Cortex of kidney (tissue), 1 donor: ENCODE results near the gene EHF.

ENCODE experiments used
- DNase-seq: peaks from one replicate; lab custom pipeline; 2025; lab: John Stamatoyannopoulos, UW

EHF gene

DNA sequence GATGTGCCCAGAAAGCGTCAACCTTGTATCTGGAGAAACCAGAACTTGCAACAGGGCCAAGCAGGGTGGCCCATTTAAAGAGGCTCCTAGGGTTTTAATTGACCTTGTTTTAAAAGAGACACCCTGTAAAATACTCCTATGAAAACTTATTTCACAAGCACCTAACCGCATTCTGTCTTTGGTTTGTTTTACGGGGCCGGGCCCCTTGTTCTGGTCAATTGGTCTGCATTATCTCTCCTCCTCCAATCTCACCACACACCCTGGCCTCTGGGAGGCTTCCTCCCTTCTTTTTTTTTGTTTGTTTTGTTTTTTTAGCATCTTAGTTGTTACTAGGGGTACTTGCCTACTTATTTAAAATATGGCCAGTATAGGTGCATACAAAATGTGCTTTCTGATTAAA is 4.7 kb downstream of the EHF start:
- no peak for DNase-seq

DNA sequence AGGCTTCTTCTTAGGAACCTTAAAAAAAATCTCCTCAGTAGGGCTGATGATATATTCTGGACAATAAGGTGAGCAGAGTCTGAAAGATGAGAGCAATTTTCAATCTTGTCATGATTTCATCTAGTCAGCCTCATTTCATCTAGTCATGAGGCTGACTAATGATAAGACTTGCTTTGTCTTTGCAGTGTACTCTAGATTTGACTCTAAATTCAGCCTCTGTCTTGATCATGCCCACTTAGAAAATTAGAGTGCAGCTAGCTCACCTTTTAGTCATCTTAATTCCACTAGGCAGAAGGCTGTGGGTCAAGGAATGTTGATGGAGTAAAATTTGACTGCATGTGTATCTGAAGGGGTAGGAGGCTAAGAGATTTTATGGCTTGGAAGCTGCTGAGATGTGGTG is 5.5 kb downstream of the EHF start:
- DNase-seq, result no peak

DNA sequence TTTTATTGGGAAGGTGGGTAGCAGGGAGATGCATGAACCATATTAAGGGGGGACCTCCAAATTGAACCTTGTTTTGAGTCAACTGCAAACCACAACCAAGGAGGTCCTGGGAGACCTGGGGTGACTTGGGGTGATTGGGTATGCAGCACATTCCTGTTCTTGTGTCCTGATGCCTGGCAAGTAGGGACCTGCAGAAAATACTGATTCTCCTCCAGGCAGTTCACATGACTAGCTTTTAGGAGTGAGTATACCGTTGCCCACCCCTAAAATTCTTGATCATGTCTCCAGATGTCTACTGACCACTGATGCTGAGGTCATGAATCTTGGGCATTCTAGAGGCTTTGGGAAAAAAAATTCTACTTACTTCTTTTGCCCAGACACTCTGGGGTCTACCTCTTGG is 6.3 kb downstream of the EHF start:
- DNase-seq, result no peak

DNA sequence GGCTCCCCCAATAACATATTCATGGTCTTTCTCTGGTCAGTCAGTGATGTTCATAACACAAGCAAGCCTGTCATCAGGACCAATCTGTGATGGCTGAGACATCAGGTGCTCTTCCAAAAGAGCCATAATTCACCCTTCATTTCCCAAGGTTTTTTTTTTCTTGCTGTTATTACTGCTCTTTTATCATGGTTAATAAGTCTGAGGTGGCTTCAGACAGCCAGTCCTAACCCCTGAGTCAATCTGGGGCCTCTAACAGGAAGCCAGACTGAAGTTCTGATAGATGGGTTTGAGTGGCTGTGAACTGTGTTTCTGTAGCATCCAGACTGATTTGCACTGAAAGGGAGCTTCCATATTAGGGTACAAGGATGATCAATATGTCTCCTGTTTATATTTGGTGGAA is 8.8 kb downstream of the EHF start:
- DNase-seq, result no peak

DNA sequence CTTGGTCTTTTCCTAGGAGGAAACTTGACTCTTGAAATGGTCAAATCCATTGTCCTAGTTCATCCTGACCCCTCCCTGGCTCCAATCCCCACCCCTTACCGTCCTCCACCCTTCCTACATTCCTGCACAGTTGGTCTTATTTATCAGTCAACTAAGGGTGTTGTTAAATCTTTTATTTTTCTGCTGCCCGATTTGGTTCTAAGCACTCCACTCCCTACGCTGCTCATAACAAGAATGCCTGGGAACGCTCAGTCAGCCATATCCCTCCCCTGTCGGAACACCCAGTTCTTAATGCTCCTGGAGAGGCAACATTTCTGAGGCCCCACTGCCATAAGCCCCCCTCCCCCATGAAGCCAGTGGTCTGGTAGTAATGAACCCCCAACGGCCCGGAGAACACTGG is 9.7 kb downstream of the EHF start:
- DNase-seq, result no peak

DNA sequence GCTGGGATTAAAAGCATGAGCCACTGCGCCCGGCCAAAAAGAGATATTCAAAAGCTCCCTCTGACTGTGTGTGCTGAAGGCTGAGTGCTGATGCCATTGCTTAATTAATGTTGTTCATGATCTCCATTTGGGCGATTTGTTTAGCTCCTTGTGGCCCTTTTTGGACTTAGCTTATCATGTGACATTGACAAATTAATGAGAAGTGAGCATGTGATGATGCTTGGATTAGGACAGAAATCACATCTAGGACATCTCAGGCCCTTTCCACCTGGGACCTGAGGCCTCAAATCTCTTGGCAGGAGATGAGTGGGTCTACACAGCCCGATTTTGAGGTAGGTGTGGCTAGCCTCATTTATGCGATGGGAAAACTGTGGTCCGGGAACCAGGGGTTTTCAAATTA is 10.4 kb downstream of the EHF start:
- no peak for DNase-seq

DNA sequence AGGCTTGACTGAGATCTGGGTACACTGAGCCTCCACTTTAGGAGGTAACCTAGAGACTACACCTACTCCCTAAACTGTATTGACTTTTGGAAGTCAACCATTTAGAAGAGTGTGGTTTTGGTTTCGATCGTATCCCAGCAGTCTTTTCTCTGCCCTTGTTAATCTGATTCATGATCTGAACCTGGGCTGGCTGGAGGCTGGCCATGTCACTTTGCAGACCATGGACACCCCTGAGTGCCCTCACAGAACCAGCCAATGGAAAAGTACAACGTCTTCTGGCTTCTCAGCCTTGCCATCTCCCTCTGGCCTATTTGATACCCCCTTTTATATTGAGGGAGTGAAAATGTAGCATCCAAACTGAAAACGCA is 10.8 kb downstream of the EHF start:
- no peak for DNase-seq

DNA sequence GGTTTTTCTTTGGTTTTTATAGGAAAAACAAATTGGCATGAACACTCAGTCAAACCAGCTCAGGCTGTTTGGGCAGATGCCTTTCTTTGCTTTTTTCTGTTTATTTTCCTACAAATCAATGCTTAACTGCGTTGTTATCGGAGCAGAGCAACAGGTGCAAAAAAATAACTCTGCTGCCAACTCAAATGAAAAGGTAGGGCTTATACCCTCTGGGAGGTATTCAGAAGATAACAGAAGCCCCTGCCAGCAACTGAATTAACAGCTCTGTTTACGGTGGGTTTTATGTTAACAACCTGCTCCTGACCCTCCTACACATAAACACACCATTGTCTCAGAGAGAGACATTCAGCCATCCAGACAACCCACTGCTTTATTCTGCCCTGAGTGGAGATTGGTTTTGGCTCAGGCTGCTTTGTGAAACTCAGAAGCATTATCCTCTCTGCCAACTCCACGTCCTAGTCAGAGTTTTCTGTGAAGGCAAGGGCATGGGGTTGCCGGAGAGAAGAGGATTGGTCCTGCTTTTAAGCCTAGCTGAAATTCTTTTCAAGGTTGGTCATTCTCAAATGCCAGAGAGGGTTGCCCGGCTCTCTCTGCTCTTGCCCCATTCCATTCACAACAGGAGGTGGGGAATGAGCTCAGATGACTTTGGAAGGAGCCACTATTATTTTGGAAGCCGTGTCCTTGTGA is 11.4 kb downstream of the EHF start:
- DNase-seq, result no peak

DNA sequence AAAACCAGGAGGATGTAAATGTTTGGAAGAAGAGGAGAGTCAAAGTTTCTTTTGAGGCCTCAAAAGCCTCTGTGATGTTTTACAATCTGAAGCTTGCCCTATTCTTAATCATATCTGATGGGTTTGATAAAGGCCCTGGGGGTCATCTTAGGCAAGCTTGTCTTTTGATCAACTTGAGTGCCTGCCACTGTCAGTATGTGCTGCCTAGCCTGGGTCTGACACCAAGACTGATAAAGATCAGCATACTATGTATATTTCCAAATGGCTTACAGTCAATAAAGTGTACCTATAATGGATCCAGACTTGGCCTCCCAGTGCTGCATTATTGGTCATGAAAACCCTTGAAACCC is 12.7 kb downstream of the EHF start:
- DNase-seq, result no peak

DNA sequence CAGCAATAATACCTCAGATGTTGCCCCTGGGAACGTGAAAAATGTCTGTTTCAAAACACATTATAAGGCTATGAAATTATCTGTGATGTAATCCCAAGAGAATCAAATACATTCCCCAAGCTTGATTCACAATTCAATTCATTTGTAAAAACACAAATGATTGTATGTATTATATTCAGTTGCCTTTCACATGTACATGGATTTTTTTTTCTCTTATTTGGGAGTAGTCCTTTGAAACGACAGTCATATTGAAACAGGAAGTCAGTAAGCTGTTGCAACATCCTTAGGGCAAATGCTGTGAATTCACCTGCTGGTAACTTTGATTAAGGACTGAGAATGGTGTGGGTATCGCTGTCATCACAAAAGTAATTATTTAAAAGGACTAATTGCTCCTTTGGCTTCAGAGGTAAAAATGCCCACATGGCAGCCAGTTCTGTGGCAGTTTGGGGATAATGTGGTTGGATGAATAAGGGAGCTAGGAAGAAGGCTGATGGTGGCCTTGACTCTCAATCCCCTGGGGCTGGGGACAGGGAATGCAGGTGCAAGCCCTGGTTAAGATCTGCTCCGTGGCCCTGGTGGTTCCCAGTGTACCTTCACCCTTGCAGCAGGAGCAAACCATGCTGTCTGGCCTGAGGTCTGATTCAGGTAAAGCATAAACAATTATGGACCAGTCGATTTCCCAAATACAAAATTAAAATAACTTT is 13.2 kb downstream of the EHF start:
- DNase-seq, result no peak

DNA sequence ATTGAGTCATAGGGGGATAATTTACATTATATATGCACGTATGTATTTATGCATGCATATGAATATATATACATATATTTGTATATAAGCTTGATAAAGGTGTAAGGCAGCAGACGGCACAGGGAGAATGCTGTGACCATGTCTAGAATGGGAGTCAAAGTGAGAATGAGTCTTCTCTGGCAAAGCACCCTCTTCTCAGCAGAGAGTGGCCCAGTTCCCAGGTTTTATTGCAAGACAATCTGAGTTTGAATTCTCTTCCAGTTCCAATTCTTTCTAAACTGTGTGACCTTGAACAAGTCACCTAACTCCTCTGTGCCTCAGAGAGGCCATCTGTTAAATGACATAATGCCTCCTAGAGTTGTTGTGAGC is 13.8 kb downstream of the EHF start:
- DNase-seq, result no peak

DNA sequence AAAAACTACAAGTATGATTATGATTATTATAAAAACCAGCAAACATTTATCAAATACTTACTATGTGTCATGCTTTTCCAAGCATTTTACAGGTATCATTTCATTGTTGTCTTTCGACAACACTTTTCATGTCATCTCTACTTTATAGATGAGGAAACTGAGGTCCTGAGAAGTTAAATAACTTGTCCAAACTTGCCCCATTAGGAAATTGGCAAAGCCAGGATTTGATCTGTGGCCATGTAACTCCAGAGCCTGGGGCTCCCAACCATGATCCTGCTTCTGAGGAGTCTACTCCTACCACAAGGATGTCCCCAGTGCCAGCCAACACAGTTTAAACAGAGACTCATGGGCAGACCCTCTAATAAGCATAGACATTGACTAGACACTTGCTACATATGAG is 15.2 kb downstream of the EHF start:
- DNase-seq, result no peak

DNA sequence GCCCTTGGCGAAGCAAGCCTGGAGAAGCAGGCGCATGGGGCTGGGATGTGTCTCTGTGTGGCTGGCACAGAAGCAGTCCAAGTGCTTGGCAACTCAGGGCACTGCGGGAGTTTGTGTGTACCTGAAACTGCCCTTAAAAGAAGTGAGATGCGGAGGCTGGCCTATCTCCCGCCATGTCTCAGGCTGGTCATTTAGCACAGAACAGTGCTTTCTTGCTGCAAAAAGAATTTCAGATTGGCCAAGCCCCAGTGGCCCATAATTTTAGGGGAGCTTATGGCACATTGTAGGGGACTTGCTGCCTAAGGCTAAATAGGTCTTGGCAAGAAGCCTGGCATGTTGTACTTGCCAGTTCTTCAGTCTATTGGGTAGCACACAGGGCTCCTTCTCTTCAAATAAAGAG is 16.4 kb downstream of the EHF start:
- DNase-seq, result no peak

DNA sequence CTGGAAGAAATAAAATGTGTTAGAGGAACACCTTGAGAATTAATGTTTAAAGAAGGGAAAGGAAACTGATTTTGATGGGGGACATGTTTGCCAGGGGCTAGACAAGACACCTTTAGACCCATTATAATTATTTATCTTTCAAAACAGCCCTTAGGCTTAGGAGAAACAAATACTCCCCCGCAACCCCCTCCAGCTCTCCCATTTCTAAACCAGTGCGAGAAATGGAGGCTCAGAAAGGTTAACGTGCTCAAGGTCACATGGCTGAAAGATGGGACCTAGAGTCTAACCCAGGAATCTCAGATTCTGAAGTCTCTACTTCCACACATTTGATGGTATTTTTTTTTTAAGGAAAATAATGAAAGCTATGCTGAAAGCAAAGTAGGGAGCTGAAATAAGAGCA is 18.0 kb downstream of the EHF start:
- DNase-seq, result no peak

DNA sequence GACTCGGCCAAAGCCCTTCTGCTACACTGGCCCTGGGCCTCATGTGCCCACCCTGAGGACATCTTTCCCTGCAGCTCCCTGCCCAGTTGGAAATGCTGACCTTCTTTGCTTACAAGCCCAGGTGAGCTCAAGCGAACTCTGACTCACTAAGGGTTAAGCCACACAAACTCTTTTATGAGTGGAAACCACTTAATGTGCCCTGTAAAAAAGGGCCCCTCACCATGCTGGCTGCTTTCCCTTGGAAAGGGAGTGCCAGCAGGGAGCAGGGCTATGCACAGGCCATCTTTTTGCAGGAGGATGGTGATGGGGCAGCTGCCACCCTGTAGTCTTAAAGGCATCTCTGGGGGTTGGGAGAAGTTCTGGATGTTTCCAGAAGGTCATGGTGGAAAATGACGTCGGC is 18.7 kb downstream of the EHF start:
- no peak for DNase-seq

DNA sequence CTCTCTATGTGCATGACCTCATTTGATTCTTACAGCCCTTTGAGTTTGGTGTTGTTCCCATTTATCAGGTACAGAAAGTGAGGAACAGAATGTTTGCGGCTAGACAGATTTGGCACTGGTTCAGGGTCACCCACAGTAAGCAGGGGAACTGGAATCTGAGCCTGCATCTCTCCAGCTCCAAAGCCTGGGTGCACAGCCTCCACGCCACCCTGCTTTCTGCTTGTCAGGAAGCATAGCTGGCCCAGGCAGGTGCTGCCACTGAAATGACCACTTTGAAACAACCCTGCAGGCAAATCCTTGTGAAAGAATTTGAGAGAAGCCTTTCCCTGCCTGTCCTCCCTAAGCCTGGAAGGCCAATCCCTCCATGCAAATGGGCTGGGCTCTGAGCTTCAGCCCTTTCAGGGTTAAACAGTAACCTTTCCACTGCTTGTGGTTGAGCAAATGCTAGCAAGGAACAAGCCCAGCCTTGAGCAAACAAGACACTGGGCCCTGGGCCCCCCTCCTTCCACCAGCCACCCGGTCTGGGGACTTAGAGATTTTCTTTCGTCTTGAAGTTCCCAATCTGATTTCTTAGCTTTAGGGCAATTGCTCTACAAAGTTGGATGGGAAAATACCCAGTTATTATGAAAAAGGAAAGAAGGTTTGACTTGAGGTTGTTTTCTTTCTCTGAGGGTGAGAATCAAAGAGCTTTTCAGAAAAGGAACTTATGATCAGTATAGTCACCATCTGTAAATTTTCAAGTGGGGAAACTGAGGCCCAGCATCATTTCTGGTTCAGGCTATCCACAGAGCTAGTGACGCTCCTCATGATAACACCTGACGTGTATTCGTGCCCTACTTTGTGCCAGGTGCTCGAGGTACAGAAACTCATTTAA is 19.4 kb downstream of the EHF start:
- DNase-seq, result no peak

DNA sequence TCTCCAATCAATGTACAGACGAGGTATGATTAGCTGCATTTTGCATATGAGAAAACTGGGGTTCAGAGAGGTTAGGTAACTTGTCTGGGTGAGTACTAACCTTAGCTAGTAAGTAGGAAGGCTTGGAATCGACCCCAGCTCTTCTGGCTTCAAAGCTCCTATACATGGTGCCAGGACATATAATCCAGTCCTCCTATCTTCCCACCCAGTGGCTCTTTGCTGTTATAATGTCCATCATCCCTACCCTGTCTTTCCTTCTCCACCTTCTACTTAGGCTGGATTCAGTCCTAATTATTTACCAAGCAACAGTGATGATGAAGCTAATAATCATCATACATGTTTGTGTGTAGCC is 20.0 kb downstream of the EHF start:
- no peak for DNase-seq

DNA sequence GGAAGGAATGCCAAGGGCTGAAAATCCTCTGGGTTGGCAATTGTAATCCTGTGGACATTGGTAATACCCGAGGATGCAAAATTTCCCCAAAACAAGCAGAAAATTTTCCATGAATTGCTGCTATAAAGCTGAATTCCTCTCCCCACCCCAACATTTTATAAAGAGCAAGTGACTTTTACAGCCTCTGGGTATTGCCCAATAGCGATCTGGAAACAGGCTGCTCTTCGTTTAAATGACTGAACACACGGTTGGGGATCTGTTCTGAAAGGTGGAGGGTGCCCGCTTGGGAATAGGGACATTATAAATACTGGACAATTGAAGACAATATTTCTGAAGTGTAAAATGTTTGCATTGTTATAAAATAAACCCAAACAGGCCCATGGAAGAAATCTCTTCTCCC is 20.6 kb downstream of the EHF start:
- DNase-seq, result no peak

DNA sequence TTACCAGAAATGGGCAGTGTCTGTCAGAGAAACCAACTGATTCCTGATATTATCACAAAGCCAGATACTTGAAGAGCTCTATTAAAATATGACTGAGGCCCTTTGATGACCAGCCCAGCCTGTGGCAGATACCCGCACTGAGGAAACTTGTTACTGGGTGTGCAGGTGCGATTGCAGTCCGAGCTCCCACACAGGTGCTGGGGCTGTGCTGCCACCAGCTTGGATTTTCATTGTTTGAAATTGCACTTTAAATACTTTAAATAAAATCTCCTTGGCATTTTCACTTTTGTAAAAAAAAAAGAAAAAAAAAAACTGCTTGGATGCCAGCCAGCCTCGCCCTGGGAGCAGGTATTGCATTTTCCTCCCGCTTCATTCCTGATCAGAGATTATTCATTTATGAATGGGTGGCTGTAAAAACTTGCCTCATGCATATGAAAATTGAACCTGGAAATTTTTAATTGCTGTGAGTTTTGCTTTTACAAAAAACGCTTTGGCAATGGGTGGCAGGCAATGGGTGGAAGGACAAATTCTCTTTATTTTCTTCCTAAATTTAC is 21.2 kb downstream of the EHF start:
- DNase-seq, result no peak

DNA sequence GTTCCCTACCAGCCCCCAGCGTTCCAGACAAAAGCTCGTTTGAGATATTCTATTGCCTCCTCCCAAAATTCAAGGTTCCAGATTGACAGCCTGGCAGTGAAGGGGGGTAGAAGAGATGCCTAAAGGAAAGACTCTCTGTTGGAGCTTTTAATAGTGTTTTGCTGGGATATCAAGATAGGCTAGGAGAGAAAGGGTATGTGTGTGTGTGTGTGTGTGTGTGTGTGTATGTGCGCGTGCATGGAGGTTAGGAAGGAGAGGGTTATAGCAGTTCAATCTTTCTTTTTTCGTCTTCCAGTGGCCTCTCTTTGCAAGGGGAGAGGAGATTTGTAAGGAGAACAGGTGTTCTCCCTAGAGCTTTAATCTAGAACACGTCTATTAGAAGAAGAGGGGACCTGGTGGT is 22.0 kb downstream of the EHF start:
- no peak for DNase-seq

DNA sequence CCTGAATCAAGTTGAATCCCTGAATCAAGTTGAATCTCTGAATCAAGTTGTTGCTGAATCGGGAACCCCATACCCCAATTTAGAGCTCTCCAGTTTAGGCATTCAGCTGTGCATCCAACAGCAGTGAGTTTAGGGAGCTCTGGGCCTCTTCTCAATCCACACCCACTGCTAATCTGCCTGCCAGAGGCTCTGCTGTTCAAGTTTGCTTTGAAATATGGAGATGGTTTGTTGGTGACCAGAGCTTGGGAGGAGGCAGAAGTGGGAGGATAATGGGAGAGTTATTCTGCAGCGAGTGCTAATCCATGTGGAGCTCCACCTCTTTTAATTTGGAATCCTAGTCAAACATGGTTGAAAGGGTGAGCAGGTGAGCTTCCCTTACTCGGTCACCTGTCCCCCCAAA is 22.4 kb downstream of the EHF start:
- no peak for DNase-seq

DNA sequence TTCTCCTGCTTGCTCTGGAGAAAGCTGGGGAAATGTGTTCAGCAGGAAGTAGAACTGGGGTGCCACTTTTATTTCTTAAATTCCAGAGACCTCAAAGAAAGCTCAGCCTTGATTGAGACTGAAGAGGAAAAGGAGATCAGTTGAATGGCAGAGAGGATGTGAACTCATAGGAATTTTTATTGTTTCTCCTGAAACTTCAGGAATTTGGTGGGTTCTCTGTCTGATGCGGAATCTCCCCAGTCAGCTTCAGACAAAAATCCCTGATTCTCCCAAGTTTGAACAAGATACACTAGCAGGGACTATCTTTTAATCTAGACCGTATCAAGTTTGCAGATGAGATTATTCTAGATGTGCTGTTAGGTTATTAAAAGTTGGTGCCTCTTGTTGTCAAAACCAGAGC is 23.0 kb downstream of the EHF start:
- no peak for DNase-seq
